Keratinocyte (primary cell): ENCODE data around the gene TIPIN. TPM values are rescaled to one million over a fixed set of nuclear protein-coding genes. Genes with fewer than 3 reads are reported as not detected.

Experiments used
- DNase-seq: peaks from one replicate; pipeline ENCODE4 v3.0.0-alpha.2; 2011; ENCODE audit warnings: low read depth, missing footprints, low spot score
- FAIRE-seq: peaks from 2 replicates; lab custom pipeline; 2011; peaks lifted over from hg19 to GRCh38; lab: Jason Lieb, UNC
- H2AFZ ChIP-seq: 2 replicates; pipeline ENCODE4 v1.6.0; 2012; ENCODE audit warnings: low read length, control low read depth, inconsistent platforms; ENCODE audit not compliant: control insufficient read depth
- H3K27ac ChIP-seq: 2 replicates; pipeline ENCODE4 v1.5.1; 2011; ENCODE audit warnings: low read length; ENCODE audit not compliant: control insufficient read depth, insufficient read depth
- H3K27me3 ChIP-seq: 3 replicates; pipeline ENCODE4 v1.6.0; 2011; ENCODE audit warnings: low read length; ENCODE audit not compliant: control insufficient read depth, insufficient read depth; ENCODE audit errors: extremely low read depth
- H3K36me3 ChIP-seq, 2 experiments: 2 replicates in 1 of 2; 3 replicates in 1 of 2; pipeline ENCODE4 v1.5.1; 2011; ENCODE audit warnings: low read length in 2 of 2, mild to moderate bottlenecking in 1 of 2; ENCODE audit not compliant: control insufficient read depth in 2 of 2, insufficient read depth in 2 of 2; ENCODE audit errors: extremely low read depth in 1 of 2
- H3K4me1 ChIP-seq: 3 replicates; pipeline ENCODE4 v1.5.1; 2011; ENCODE audit warnings: low read length; ENCODE audit not compliant: control insufficient read depth, insufficient read depth; ENCODE audit errors: extremely low read depth
- H3K4me2 ChIP-seq: 3 replicates; pipeline ENCODE4 v1.6.0; 2011; ENCODE audit warnings: low read depth, low read length; ENCODE audit not compliant: control insufficient read depth, insufficient read depth; ENCODE audit errors: extremely low read depth
- H3K4me3 ChIP-seq, 3 experiments: fragments of 200-600 bp in 1 of 3; sonication (generic) in 1 of 3; 2 replicates in 2 of 3; 3 replicates in 1 of 3; pipeline ENCODE4 v1.5.1; 2011 to 2016; ENCODE audit warnings: low read length in 3 of 3, mild to moderate bottlenecking in 3 of 3, control low read depth in 2 of 3, inconsistent platforms in 1 of 3, low read depth in 1 of 3, mixed read lengths in 1 of 3, mixed run types in 1 of 3, moderate library complexity in 1 of 3; ENCODE audit not compliant: control insufficient read depth in 2 of 3, insufficient read depth in 2 of 3; ENCODE audit errors: extremely low read depth in 1 of 3
- H3K79me2 ChIP-seq: 2 replicates; pipeline ENCODE4 v1.6.0; 2012; ENCODE audit warnings: low read length; ENCODE audit not compliant: control insufficient read depth, insufficient read depth
- H3K9ac ChIP-seq: 3 replicates; pipeline ENCODE4 v1.6.0; 2011; ENCODE audit warnings: low read length; ENCODE audit not compliant: control insufficient read depth, insufficient read depth; ENCODE audit errors: extremely low read depth
- H3K9me1 ChIP-seq: 3 replicates; pipeline ENCODE4 v1.6.0; 2011; ENCODE audit warnings: low read length; ENCODE audit not compliant: control insufficient read depth, insufficient read depth; ENCODE audit errors: extremely low read depth
- H3K9me3 ChIP-seq: 2 replicates; pipeline ENCODE4 v1.5.1; 2012; ENCODE audit warnings: low read depth, low read length; ENCODE audit not compliant: control insufficient read depth
- H4K20me1 ChIP-seq: 3 replicates; pipeline ENCODE4 v1.6.0; 2011; ENCODE audit warnings: low read length; ENCODE audit not compliant: control insufficient read depth, insufficient read depth; ENCODE audit errors: extremely low read depth
- CTCF ChIP-seq, 3 experiments: IDR thresholded peaks in 1 of 3; conservative IDR thresholded peaks in 1 of 3; optimal IDR thresholded peaks in 1 of 3; 2 replicates in 2 of 3; 3 replicates in 1 of 3; pipeline versions ENCODE3 to v1.5.1; 2011; ENCODE audit warnings: low read length in 3 of 3, mild to moderate bottlenecking in 3 of 3, moderate library complexity in 2 of 3, control low read depth in 1 of 3, inconsistent platforms in 1 of 3; ENCODE audit not compliant: insufficient read depth in 2 of 3; ENCODE audit errors: extremely low read depth in 1 of 3
- EZH2 ChIP-seq: IDR thresholded peaks from one replicate; pipeline ENCODE4 v1.6.1; 2012; ENCODE audit warnings: inconsistent platforms, mild to moderate bottlenecking, low read length, moderate library complexity
- dilution Hi-C: fragments of 300-500 bp; cut with MboI; formaldehyde crosslinking; loops from one replicate; pipeline ENCODE4 v1.7.0; 2020; ENCODE audit warnings: low sequenced_read_pairs; ENCODE audit not compliant: extremely low pct_ligation_motif_present
- polyA plus RNA-seq, 5 experiments: library from polyadenylated mRNA; depleted of rRNA in 3 of 5; stranded (reverse) in 3 of 5; stranded (forward) in 1 of 5; unstranded in 1 of 5; fragments of >200 nt; gene quantifications; 1 replicate in 1 of 5; 2 replicates in 3 of 5; 3 replicates in 1 of 5; pipeline versions ENCODE4 v1.2.1 to v1.2.3, GENCODE V29; 2011 to 2012; ENCODE audit warnings: missing spikeins in 2 of 5, low read depth in 1 of 5, low replicate concordance in 1 of 5

Gene TIPIN
- polyA plus RNA-seq, 1 donor (not counting 4 experiments of a cell fraction or from before 2014, with no cell fraction given) = 11.9 TPM

- dilution Hi-C loops = no loop called here
- Histone ChIP-seq H3K4me2 (peak overlapping the region; percentile 93), H3K9me1 (no peaks in the 10 kb centered on the region), H3K9me3 (no peaks in the 10 kb centered on the region), H3K27ac (peak overlapping the region; percentile 88), H4K20me1 (no peaks in the 10 kb centered on the region), H2AFZ (no peak overlapping the region), H3K9ac (peak overlapping the region; percentile 78), H3K36me3 (peaks cover 0 to 6% of the 10 kb centered on the region in 2 experiments), H3K27me3 (no peaks in the 10 kb centered on the region), H3K4me1 (peaks cover 38% of the 10 kb centered on the region), H3K79me2 (peaks cover 55% of the 10 kb centered on the region), H3K4me3 (peak overlapping the region; percentile 68 to 84 (median 73))
- no peak for TF ChIP-seq CTCF (optimal IDR thresholded peaks at IDR 0.05 in 1 of 3, IDR thresholded peaks at IDR 0.05 in 1 of 3, conservative IDR thresholded peaks at IDR 0.05 in 1 of 3; ENCODE audit: extremely low read depth in 1 of 3, insufficient read depth in 2 of 3, low read length in 3 of 3)
- TF ChIP-seq EZH2 = no peak
- DNase-seq = no peak
- no peak for FAIRE-seq
Measured at GRCh38 chr15:66388043-66388363, 31.5 kb upstream of the TIPIN start.

- dilution Hi-C loops = no loop called here
- H3K4me2 ChIP-seq = peak overlapping the region; percentile 93
- no peaks in the 10 kb centered on the region for H4K20me1 ChIP-seq
- H3K9me1 ChIP-seq = no peaks in the 10 kb centered on the region
- TF ChIP-seq CTCF (optimal IDR thresholded peaks at IDR 0.05 in 1 of 3, IDR thresholded peaks at IDR 0.05 in 1 of 3, conservative IDR thresholded peaks at IDR 0.05 in 1 of 3; ENCODE audit: extremely low read depth in 1 of 3, insufficient read depth in 2 of 3, low read length in 3 of 3) = peak; percentile 26 to 68 (median 34)
- no peak for TF ChIP-seq EZH2
- peak overlapping the region; percentile 78 for H3K9ac ChIP-seq
- H3K36me3 ChIP-seq = peaks cover 0 to 4% of the 10 kb centered on the region in 2 experiments
- H3K79me2 ChIP-seq = peaks cover 50% of the 10 kb centered on the region
- H2AFZ ChIP-seq = no peak overlapping the region
- FAIRE-seq (no peak), DNase-seq (no peak)
- no peaks in the 10 kb centered on the region for H3K27me3 ChIP-seq
- no peaks in the 10 kb centered on the region for H3K9me3 ChIP-seq
- H3K4me3 ChIP-seq = peak overlapping the region; percentile 68 to 84 (median 73)
- H3K27ac ChIP-seq = peak overlapping the region; percentile 88
- peaks cover 38% of the 10 kb centered on the region for H3K4me1 ChIP-seq
Measured at GRCh38 chr15:66387163-66388042, 30.9 kb upstream of the TIPIN start.
